ENCODE data around the gene MLX.
"Not testable (repeated sequence)": the region's sequence is repeated elsewhere in the genome, so short reads cannot be mapped to it uniquely, and the experiment has no call there.

The MLX gene

DNA sequence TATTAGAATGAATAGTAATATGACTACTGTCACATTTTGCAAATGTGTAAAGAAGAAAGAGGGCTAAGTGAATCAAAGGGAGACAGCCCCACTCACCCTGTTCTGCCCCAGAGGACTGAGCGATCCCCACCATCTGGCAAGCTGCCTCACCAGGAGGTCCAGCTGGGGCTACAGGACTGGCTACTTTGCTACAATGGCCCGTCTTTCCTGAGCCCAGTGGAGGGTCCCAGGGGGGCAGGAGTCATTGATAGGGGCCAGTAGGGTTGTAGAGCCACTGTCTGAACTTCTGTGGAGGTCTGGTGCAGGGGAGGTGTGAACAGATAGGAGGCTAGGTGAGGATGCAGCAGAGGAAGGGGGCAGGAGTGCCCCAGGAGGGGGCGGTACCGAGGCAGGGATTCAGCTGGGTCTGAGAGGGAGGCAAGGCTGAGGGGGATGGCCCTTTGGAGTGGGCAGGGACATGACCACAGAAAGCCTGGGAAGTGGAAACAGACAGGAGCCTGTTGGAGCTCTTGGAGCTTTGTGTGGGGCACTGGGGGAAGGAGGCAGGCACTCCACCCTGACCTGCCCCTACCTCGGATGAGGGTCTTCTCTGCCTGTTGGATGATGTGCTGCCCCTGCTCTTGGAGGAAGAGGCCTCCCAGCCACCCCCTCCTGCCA, 10.8 kb upstream of the MLX start:
- DNase-seq = not testable (repeated sequence)

DNA sequence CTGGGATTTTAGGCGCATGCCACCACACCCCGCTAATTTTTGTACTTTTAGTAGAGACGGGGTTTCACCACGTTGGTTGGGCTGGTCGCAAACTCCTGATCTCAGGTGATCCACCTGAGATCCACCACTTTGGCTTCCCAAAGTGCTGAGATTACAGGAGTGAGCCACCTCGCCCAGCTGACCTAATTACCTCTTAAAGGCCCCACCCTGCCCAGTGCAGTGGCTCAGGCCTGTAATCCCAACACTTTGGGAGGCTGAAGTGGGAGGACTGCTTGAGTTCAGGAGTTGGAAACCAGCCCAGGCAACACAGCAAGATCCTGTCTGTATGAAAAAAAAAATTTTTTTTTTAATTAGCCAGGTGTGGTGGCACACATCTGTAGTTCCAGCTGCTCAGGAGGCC, 7.8 kb upstream of the MLX start:
- DNase-seq = no peak

DNA sequence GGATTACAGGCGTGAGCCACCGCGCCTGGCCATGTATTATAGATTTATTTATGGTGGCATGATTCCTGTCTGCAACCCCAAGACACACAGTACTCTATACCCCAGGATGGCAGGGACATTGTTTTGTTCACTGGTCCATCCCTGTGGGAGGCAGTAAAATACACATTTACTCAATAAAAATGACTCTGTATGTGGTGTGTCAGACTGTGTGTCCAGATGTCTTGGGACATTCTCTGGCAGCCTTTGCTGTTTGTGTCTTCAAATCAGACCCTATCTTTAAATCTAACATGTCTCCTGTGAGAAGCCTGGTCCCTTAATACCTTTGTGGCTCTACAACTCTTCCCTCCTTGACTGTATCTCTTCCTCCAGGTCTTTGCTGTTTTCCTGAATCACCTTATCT, 6.7 kb upstream of the MLX start:
- no peak for DNase-seq

DNA sequence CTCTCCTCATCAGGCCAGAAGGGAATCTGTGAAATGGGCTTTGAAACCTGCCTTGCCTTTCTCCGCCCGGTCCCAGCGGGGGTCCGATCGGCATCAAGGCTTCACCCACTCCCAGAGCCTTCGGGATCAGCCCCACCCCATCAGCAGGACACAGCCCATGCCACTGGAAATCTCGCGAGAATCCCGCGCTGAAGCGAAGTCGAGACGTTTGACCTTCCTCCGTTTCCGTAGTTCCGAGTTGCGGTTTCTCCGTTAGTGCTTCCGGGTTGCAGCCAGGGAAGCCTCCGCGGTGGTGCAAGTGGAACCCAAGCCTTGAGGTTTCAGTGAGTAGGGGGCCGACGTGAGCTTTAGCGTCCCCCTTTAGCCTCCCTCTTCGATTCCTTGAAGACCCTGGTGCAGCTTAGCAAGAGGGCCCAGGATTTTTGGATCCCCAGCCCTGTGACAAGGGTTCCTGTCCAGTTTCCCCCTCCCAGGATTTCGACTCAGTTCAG, 5.0 kb upstream of the MLX start, which contains the start of gene COASY:
Gene COASY (plus strand): TSS at position 252 of the 491 bp plus-strand sequence. CDS start 475 bp downstream, outside the sequence.
- peak; percentile 90 to 91 for DNase-seq

DNA sequence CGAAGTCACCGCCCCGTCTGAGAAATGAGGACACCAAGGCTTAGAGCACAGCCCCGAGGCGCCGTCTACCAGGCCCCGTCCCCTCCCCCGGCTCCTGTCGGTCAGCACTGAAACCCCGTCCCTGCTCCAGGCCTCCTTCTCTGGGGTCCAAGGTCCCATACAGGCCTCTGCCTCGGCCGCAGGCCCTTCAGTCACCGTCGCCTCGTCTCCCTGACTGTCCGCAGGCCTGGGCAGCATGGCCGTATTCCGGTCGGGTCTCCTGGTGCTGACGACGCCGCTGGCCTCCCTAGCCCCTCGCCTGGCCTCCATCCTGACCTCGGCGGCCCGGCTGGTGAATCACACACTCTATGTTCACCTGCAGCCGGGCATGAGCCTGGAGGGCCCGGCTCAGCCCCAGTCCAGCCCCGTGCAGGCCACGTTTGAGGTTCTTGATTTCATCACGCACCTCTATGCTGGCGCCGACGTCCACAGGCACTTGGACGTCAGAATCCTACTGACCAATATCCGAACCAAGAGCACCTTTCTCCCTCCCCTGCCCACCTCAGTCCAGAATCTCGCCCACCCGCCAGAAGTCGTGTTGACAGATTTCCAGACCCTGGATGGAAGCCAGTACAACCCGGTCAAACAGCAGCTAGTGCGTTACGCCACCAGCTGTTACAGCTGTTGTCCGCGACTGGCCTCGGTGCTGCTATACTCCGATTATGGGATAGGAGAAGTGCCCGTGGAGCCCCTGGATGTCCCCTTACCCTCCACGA, 4.3 kb upstream of the MLX start:
- DNase-seq = no peak

DNA sequence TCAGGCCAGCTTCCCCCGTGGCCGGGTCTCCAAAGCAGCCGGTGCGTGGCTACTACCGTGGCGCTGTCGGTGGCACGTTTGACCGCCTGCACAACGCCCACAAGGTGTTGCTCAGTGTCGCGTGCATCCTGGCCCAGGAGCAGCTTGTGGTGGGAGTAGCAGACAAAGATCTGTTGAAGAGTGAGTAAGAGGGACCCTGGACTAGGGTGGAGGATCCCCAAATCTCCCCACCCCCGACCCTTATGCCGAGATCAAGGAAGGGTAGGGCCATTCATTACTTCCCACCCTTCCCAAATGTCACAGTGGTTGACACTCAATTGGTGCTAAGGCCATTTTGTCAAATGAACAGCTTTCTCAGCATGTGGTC, 3.8 kb upstream of the MLX start:
- DNase-seq = no peak

DNA sequence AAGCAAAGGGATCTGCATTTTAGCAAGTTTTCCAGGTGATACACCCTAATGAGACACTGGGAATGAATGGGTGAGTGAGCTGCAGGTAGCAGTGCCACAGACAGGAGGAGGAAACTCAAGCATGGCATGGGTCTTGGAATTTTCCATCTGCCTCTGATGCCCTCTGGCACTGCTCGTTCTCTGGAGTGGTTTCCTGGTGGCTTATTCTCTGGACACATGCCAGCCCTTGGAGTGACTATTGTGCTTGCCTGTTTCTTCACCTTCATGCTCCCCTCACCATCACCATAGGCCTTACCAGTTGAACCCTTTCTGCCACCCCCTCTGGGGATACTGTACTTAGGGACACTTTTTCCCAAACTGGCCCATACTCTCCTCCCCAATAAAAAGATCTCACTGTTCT, 3.4 kb upstream of the MLX start:
- DNase-seq = no peak

DNA sequence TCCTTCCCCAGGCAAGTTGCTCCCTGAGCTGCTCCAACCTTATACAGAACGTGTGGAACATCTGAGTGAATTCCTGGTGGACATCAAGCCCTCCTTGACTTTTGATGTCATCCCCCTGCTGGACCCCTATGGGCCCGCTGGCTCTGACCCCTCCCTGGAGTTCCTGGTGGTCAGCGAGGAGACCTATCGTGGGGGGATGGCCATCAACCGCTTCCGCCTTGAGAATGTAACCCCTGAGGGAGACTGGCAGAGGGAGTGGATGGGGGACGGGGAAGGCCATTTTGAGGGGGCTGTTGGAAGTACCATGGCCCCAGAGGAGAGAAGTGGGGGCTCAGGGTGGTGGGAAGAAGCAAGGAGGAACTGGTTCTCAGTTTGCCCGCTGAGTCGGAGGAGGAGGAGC, 3.0 kb upstream of the MLX start:
- no peak for DNase-seq

DNA sequence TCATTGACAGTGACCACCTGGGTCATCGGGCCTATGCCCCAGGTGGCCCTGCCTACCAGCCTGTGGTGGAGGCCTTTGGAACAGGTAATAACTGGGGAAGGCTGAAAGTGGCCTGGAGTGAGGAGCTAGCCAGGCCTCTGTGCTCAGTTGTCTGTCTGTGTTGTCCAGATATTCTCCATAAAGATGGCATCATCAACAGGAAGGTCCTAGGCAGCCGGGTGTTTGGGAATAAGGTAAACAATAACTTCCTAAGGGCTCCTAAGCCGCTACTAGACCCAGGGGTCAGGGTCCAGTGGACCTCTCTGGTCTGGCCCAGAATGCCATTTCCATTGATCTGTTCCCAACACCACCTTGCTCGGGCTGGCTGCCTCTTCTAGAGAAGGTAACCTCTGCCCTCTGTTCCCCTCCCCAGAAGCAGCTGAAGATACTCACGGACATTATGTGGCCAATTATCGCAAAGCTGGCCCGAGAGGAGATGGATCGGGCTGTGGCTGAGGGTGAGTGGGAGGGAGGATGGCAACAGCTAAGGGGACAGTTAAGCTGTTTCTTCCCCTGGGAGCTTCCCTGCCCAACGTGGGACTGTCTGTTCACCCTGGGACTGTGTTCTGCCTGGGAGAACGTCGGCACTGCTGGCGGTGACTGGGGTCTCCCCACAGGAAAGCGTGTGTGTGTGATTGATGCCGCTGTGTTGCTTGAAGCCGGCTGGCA, 1.9 kb upstream of the MLX start:
- no peak for DNase-seq

DNA sequence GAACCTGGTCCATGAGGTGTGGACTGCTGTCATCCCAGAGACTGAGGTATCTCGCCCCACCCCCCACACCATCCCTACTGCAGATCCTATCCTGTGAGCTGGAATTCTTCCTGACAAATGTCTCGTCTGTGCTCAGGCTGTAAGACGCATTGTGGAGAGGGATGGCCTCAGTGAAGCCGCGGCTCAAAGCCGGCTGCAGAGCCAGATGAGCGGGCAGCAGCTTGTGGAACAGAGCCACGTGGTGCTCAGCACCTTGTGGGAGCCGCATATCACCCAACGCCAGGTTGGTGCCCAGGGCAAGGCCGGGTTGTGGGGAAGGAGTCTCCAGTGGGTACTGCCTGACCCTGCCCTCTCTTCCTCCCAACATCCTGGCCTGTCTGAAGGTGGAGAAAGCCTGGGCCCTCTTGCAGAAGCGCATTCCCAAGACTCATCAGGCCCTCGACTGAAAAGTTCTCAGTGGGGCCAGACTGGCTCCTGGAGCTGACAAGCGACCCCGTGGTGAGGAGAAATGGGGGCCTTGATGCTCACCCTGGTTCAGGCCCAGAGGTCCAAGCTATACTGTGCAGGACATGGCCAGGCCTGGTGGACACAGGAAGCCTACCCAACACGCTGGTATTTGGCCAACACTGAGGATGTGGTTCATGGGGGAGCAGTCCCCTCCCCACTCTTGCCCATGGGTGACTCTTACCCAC, 1.2 kb upstream of the MLX start:
- DNase-seq = no peak

DNA sequence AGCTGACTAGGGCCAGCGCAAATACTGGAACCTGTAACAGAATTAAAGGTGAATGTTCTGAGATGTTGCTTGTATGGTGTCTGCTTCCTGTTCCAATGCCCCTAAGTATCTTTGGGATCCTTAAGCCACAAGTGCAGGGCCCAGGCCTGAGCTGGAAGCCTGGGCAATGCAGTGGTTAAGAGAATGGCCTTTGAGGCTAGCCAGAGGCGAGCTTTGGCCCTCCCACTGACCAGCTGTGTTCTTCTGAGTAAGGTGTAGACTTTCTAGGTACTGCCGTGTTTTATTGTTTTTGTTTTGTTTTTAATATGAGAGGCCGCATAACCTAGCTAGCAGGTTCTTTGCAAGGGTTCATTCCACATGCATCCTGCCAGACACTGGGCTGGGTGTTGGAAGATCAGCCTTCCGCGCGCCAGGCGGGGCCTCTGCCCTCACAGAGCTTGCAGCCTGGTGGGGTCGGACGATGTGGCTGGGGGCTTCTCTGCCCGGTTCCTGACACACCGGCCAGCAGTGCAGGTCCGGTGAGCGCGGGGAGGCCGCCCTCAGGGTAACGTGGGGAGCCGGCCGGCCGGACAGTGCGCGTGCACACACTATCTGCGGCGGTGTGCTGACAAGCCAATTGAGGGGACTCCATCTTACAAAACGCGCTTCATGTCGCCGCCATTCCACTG, 551 bp upstream of the MLX start:
- DNase-seq = no peak

DNA sequence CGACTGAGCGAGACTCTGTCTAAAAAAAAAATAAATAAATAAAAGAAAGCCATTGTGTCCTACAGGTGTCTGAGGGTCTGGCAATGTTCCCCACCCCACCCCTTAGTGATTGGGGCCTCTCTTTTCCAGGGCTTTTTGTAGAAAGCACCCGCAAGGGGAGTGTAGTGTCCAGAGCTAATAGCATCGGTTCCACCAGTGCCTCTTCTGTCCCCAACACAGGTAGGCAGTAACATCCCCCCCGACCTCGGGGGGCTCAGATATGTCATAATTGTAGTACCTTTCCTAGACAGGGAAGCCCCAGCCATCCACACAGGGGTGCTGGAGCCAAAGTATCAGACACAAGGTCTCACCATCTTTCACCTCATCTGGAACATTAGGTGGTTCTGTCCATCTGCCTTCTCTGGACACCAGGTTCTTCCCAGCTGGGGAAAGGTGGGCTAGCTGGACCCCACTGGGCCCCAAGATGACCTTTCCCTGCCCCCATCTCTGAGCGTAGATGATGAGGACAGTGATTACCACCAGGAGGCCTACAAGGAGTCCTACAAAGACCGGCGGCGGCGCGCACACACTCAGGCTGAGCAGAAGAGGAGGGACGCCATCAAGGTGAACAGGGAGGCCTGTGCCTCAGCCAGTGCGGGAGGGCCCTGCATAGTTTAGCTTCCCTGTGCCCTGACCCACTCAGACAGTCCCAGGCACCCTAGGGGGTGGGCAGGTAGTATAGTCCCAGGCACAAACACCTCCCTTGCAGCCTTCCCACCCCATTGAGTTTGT, 1.6 kb downstream of the MLX start:
- no peak for DNase-seq

DNA sequence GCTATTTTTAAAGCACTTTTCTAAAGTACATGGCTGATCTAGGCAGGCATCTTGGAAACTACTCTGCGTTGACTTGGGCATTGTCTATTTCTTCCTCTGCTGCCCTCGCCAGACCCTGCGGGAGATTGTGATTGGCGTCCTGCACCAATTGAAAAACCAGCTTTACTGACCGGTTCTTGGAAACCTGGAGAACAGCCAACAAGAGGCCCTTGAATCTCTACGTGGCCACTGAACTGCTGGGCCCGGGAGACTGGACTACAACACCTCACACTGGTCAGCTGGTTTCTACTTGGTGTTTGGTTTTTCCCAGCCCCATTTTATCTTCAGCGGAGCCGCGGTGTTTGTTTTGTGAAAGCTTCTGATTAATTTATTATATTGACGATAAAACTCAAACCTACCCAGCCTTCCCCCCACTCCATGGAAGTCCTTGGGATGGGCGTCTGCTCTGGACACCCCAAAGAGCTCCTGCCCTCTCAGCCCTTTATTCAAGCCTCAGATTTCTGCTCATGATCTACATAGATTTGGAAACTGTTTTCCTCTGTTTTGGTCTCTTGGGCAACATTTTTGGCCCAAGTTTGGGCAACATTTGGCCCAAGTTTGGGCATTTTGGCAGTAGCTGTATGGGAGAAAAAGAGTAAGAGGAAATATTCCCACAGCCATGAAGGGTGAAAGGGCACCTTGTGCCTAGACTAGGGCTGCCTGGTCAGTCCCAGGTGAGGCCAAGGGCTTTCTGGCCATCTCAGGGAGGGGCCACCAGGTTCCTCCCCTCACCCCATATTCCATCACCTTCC, 4.7 kb downstream of the MLX start:
- no peak for DNase-seq

DNA sequence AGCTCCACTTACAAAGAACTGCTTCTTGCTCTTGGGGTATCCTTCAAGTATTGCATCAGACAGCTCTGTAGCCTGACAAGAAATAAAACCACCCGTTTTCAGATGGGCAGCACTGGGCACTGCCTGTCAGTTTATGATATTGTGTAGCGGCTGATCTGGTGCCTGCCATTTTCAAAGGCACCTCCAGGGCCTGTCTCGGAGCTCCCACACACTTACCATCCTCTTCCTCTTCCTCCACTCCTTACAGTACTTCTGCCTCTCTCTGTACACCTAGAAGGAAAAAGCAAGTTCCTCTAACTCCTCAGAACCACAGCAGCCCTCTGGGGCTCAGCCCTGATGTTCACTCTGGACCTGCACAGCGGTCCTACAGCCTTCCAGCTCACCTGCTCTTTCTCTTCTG, 6.2 kb downstream of the MLX start:
- no peak for DNase-seq

DNA sequence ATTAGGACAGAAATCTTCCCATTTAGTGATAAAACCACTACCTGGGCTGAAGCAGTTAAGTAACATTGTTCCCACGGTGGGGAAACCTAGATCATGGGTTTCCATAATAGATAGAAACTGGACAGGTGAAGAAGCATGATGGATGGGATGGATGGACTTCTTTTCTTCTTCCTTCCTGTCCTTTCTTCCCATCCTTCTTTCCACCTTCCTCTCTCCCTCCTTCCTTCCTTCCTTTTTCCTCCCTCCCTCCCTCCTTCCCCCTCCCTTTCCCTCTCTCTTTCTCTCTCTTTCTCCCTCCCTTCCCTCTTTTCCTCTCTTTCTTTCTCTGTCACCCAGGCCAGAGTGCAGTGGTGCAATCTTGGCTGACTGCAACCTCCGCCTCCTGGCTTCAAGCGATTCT, 7.6 kb downstream of the MLX start:
- DNase-seq = no peak

DNA sequence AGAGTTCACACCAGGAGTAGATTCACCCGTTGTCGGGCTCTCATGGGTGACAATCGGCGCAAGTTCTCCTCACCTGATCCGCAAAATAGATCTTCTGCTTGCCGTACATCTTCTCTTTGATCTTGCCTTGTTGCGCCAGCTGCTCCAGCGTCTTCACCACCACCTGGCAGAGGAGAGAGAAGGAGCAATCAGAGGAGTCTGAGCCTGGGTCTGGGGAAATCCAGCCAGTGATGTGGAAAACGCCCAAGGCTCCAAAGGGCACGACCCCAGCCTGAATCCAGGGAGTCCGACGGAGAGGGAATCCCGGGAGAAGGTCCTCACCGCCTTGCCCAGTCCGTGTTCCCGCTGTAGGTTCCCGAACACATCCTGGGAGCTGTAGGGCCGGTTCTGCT, 10.2 kb downstream of the MLX start:
- no peak for DNase-seq

DNA sequence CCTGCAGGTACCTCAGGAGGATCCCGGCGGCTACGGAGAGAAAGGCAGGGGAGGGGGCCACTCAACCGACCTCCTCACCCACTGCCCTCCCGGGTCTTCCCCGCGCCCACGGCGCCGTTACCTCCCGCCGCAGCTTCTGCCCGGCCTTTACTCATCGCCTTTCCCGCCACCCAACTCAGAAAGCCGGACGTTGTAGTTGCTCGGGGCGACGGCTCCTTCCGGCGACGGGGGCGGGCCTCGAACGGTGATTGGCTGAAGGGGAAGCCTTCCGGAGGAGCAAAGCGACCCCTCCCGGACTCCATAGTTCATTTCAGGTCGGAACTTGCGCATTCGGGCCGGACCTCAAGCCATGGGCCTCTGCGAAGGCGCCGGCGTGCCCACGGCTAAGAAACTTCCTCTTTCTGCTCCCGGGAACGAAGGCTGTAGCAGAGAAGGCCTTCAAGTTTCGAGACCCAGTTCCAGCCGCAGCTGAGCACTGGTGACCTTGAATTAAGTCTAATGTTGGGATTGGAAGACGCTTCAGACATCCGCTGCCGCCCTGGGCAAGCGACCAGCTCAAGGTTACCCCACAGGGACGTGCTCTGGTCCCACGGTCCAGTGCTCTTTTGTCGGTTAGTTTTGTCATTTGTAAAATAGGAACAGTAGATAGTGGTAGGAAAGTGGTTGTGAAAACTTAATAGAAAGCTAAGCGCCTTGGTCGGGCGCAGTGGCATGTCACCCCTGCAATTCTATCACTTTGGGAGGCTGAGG, 10.8 kb downstream of the MLX start, which contains the start of gene PSMC3IP:
Gene PSMC3IP (minus strand): TSS at position 198 of the 750 bp plus-strand sequence. CDS start 43 bp downstream, at position 155.
- DNase-seq = peak; percentile 87 to 90

DNA sequence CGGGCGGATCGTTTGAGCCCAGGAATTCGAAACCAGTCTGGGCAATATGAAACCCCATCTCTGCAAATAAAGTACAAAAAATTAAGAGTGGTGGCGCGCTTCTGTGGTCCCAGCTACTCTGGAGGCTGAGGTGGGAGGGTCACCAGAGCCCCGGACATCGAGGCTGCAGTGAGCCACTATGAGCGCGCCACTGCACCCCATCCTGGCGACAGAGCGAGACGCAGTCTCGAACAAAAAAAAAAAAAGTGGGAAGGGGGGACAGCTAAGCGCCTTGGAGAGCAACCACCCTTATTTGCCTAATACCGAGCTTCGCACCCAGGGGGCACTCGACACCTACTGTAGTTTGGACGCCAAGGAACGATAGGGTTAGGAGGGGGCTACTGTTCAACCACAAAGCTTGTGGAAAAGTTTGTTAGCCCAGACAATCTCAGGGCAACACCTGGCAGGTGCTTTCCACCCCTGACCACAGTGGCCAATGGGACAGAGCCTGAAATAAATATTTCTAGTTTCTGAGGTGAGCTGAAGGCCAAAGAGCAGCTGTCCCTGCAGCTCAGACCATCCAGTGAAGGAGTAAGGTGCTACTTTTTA, 11.5 kb downstream of the MLX start:
- peak; percentile 69 to 71 for DNase-seq

DNA sequence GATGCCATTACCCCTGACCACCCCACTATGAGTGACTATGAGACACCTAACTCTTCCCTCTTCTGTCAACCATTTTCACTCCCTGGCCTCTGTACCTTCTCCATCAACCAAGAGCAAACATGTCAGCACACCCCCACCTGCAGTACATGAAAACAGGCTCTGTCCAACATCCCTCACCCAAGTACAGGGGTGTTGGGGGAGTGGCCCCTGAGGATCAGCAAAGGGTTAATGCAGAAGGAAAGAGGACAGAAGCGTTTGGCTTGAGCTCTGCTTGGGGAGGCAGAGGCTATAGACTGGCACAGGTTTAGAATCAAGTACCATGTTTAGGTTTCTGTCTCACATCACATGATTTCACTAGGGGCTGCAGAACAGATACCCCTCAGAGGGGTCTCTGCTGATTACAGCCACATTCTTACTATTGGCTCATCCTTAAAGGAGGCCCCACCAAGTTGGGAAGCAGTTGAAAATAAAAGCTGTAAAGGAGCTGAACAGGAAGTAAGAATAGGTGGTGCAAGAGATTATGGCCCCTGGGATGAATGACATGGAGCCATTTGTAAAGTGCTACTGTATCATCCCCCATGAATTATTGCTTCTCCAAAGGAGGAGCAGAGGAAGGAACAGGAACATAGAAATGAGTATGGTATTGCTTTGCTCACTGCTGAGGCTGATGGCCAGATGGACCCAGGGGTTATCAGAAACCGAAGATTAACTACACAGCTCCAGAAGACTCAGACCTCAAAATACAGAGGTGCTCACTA, 13.1 kb downstream of the MLX start:
- no peak for DNase-seq
